ENCODE data around the gene ATG14. TPM values are rescaled to one million over a fixed set of nuclear protein-coding genes. Genes with fewer than 3 reads are reported as not detected.

Gene ATG14
- total RNA-seq, 2 donors from 2014 or later = 5.4 to 7.2 TPM

GRCh38 chr14:55381561-55381960 is 30.1 kb downstream of the ATG14 start:
- no peak overlapping the region for H3K9ac ChIP-seq (ENCODE audit: low read depth in 2 of 2, low read length in 2 of 2)
- peaks cover 7% of the 10 kb centered on the region for H3K36me3 ChIP-seq
- H3K9me3 ChIP-seq = no peaks in the 10 kb centered on the region
- H3K4me3 ChIP-seq = no peak overlapping the region
- no peak overlapping the region for H3K27ac ChIP-seq
- H3K4me1 ChIP-seq = no peaks in the 10 kb centered on the region
- TF ChIP-seq CTCF (IDR thresholded peaks at IDR 0.05) = no peak
- H3K27me3 ChIP-seq = no peaks in the 10 kb centered on the region
- no peak for DNase-seq
- intact Hi-C loops (cut with DNase I) = no loop called here

DNA sequence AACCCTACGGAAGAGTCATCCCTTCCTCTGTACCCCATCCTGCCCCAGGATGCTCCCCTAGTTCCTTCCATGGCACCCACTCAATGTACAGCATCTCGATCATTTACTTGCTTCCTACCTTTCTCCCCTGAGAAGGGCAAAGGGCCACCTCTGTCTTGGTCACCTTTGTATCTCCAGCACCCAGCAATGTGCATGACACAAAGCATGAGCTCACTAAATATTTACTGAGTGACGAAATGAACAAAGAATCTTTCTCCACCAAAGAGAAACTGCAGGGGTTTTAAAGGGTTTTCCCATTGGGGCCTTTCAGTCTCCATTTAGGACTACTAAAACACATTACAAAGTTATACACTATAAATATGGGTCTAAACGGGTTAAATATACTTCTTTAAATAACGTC is 30.6 kb downstream of the ATG14 start:
- no peak for DNase-seq
- intact Hi-C loops (cut with DNase I) = no loop called here
- no peak for TF ChIP-seq CTCF (IDR thresholded peaks at IDR 0.05)
- Histone ChIP-seq H3K36me3 (peaks cover 7% of the 10 kb centered on the region), H3K27ac (no peak overlapping the region), H3K9me3 (no peaks in the 10 kb centered on the region), H3K4me3 (no peak overlapping the region), H3K27me3 (no peaks in the 10 kb centered on the region), H3K4me1 (no peaks in the 10 kb centered on the region), H3K9ac (ENCODE audit: low read depth in 2 of 2, low read length in 2 of 2) (no peak overlapping the region)

DNA sequence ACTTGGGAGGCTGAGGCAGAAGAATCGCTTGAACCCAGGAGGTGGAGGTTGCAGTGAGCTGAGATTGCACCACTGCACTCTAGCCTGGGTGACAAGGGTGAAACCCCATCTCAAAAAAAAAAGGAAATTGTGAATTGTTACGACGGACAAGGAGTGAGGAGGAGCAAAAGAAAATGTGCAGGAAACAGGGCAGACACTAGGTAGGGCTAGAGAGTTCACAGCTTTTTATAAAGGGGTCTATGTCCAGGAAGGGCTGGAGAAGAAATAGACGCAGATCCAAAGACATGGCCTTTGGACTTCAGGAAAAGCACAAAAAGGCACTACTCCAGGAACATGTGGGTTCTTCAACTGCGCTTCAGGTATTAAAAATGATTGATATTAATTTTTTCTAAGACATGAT is 34.4 kb downstream of the ATG14 start:
- intact Hi-C loops (cut with DNase I) = no loop called here
- H3K4me3 ChIP-seq = no peak overlapping the region
- H3K36me3 ChIP-seq = peaks cover 7% of the 10 kb centered on the region

DNA sequence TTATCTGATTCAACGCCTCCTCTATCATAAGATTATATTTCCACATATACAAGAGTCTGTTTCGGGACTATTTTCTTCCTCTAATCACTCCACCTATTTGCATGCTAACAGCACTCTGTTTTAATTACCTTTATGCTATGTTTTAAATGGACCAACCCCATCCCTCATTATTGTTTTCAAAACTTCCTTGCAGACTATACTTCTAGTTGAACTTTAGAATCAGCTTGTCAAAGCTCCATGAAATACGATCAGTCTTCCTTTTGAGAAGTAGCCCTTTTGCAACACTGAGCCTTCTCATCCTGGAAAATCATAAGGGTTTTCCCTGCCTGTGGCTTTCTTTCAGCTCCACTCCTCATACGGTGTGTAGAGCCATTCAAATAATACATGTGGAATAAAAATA is 36.9 kb downstream of the ATG14 start:
- Histone ChIP-seq H3K9ac (ENCODE audit: low read depth in 2 of 2, low read length in 2 of 2) (no peak overlapping the region), H3K36me3 (peaks cover 7% of the 10 kb centered on the region), H3K9me3 (no peaks in the 10 kb centered on the region), H3K27ac (peak overlapping the region; percentile 24), H3K27me3 (no peaks in the 10 kb centered on the region), H3K4me1 (no peaks in the 10 kb centered on the region), H3K4me3 (no peak overlapping the region)
- no peak for DNase-seq
- intact Hi-C loops (cut with DNase I) = no loop called here
- TF ChIP-seq CTCF (IDR thresholded peaks at IDR 0.05) = no peak

More for the DNA sequence above, 34.4 kb downstream of the ATG14 start:
- Histone ChIP-seq H3K27ac (no peak overlapping the region), H3K27me3 (no peaks in the 10 kb centered on the region), H3K4me1 (no peaks in the 10 kb centered on the region), H3K9me3 (no peaks in the 10 kb centered on the region), H3K9ac (ENCODE audit: low read depth in 2 of 2, low read length in 2 of 2) (no peak overlapping the region)
- no peak for DNase-seq
- TF ChIP-seq CTCF (IDR thresholded peaks at IDR 0.05) = no peak

DNA sequence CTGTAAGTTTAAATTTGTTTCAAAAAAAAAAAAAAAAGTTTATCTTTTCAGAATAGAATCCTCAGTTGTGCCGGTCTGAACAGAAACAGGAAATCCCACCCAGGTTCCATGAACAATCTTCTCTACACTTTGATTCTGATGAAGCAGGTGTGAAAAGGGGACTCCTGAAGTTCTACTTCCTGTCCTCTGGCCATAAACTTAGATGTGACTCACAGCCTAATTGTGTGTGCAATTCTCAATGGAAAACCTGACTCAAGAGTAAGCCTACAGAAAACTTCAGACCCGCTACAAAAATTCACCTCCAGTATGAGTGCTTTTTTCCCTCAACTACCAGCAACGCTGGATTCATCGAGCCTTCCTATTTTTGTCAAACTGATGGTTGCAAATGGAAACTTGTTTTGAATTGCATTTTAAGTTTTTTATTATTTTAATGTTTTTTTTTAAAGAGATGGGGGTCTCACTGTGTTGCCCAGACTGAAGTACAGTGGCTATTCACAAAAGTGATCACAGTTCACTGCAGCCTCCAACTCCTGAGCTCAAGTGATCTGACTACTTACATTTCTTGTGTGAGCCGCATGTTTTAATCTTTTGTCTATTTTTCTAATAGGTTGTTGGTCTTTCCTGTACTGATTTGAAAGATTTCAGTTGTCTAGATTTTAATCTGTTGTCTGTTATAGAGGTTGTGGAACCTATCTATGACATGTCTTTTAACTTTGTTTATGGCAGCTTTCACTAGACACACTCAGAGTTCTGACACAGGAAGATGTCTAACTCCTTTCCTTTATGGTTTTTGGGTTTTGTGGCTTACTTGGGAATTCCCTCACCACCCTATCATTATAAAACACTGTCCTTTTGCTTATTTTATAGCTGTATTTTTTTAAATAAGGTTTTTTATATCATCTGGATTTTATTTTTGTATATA is 37.6 kb downstream of the ATG14 start:
- Histone ChIP-seq H3K27me3 (no peaks in the 10 kb centered on the region), H3K9me3 (no peaks in the 10 kb centered on the region), H3K4me3 (no peak overlapping the region), H3K36me3 (peaks cover 7% of the 10 kb centered on the region), H3K27ac (peak overlapping the region; percentile 24), H3K4me1 (no peaks in the 10 kb centered on the region), H3K9ac (ENCODE audit: low read depth in 2 of 2, low read length in 2 of 2) (no peak overlapping the region)
- TF ChIP-seq CTCF (IDR thresholded peaks at IDR 0.05) = no peak
- intact Hi-C loops (cut with DNase I) = no loop called here
- DNase-seq = no peak

Data from colonic mucosa (tissue), 4 donors.